GM19099 (cell line): Measurements from ENCODE around the gene FRAS1.

ENCODE experiments used
- POLR2A ChIP-seq: IDR thresholded peaks from 3 replicates; pipeline ENCODE4 v1.6.1; 2011; ENCODE audit warnings: low read depth; ENCODE audit not compliant: insufficient read length; ENCODE audit errors: extremely low read depth

Gene FRAS1

DNA sequence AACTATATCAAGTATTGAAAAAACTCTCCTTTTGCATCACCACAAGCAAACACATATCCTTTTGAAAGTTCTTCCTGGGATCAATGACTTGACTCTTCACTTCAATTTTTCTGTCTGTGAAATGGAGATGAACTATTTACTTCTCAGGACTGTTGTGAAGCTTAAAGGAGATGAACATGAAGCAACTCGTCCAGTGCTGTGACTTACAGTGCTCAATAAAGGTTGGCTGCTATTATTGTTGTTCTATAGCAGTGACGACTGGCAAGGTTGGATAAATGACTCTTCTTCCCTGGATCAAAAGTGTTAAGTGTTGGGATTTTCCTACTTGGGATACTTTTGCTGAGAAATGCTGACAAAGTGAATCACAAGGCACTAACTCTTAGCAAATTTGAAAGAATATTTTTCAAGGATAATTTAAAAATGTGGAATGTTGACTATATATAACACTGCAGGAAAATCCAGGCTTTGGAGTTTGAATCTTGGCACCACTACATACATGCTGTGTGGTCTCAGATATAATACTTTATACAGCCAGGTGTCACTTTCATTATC lies 13.7 kb downstream of the FRAS1 start:
- TF ChIP-seq POLR2A = no peak

DNA sequence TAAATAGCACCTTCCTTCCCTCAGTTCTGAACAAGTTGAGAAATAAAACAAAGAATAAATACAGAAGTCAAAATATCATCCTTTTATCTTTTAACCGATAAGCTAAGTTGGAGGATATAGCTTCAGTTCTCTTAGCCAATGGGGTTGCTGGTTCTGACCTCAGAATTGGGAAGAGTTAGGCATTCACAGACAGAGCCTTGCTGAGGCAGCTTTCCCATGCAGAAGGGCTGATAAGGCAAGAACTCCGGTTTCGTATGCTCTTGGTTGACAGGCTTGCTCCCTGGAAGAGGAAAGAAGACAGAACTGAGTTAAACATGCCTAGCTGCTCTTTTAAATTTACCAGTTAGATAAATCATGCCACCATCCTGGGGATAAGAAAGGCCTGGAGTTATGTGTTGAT lies 17.6 kb downstream of the FRAS1 start:
- no peak for TF ChIP-seq POLR2A

DNA sequence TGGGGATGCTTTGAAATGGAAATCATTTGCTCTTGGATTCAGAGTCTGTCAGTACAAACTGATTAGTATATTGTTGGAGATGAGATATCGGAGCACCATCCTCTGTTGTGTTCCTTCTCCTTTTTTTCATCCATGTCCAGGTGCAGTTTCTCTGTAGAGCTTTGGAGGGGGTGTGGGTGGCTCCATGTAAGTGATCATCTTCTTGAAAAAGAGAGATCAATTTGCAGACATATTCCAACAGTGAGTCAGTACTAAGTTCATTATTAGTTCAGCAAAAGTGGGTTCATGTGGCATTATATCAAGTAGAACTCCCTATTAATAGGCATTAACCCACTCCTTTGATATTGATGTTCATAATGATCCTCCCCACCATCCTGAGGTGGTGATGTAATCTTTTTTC lies 18.9 kb downstream of the FRAS1 start:
- no peak for TF ChIP-seq POLR2A

DNA sequence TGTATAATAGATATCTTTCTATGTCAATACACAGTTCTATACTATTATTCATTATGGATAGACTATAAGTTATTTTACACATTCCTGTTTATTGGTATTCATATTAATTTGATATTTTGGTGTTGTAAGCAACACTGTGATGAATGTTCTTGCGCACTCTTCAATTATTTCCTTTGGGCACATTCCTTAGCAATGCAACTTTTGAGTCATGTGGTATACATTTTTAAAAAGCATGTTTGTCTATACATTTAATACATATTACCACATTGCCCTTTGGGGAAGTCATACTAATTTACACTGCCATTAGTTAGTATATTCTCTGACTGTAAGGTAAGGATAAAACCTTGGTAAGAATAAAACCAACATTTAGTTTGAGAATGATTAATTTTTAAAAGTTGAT lies 21.0 kb downstream of the FRAS1 start:
- TF ChIP-seq POLR2A = no peak

DNA sequence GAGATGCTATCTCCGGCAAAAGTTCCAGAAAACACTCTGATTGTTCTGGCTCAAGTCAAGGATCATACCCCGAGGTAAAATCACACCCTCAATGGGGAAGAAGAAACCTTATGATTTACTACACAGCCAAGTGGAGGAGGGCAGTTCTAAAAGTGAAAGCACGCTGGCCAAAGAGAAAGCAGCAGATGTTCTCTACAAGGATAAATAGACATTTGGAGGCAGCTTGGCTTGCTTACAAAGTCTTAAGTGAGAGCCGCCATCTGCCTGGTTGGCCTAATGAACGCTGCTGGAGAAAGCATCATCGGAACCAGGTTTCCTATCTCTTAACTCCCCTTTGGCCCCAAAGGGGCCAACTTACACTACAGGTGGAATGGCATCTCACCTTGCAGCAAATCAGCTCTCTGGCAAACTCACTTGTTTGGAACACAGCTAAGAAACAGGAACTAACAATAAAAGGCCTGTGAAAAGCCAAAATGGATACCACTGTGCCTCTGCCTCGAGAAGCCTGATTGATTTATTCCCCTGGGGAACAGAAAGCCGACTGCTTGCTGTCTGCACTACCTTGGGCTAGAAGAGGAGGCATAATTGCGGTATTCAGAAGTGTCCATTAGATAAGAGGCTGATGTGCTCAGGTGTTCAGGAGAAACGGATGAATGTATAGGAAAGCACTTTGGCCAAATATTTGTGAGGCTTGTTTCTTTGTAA lies 22.8 kb downstream of the FRAS1 start:
- no peak for TF ChIP-seq POLR2A

DNA sequence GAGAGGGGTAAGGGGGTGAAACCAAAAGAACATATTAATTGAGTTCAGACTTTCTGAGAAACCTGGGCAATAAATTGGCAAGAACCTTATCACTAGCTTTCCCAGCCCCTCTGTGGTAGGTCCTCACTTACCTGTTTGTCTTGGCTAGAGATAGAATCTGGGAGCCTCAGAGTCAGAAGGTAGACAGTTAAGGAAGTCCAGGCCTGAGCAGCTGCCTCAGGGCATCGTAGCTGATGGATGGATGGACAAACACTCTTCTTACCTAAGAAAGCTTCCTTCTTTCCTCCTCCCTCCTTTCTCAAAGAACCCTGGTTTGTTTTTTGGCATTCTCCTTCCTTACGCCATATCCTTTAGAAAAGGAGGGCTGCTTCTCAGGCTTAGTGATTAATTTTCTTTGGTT lies 24.4 kb downstream of the FRAS1 start:
- TF ChIP-seq POLR2A = no peak

DNA sequence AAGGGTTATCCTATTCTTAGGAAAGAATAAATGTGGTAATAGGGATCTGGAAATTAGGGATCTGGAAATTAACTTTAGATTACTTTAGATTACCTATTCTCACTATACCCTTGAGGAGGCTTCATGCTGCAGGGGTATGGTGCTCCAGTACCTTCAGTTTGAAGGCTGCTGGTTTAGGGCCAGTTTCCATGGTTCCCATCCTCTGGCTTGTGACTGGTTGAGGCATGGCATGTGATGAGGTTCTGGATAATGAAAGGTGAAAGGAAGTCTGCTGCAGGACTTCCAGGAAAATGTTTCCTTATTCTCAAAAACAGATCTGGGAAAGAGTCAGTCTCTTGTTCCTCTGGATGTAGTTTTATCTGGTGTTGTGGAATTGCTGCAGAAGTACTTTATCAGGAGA lies 25.9 kb downstream of the FRAS1 start:
- TF ChIP-seq POLR2A = no peak

DNA sequence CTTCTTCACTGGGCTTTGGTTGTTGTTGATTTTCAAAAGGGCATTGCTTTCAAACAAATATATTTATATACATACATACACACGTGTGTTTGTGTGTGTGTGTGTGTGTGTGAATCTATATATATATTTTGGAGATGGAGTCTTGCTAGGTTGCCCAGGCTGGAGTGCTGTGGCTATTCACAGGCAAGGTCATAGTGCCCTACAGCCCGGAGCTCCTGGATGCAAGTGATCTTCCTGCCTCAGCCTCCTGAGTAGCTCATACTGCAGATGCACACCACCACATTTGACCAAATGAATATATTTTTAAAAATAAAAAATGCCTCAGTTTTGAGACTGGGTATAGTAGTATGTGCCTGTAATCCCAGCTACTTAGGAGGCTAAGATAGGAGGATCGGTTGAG lies 34.4 kb downstream of the FRAS1 start:
- no peak for TF ChIP-seq POLR2A

DNA sequence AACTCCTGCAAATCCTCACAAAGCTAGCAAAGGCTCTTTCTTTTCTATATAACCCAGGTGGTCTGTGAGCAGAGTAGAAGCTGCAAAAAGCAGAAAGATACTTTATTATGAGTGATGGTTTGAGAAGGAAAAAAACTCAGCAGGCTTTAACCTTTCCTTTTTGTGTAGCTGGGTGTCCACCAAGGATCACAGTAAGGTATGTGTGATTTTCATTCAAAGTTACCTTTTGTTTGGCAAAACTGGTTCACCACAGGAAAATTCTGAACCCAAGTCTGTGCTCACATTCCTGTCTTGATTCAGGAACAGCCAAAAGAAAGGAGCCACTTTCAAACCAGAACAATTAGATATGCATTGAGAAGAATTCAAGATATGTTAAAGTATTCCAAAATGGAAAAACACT lies 35.7 kb downstream of the FRAS1 start:
- no peak for TF ChIP-seq POLR2A

DNA sequence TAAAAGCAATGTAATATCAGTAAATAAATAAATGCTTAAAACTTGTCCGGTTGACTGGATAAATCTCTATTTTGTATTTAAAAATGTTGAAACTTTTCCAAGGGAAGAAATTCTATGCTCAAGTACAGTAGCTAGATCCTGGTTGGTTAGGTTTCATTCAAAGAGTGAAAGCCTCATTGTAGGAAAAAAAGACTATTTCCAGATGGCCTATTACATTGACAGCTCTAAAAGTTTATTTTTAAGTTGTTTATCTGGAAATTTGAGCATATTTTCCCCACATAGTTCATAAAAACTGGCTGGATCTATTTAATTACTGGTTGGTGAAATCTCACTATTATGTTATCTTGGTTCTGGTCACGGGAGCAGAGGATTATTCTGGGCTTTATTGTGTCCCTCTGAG lies 38.0 kb downstream of the FRAS1 start:
- TF ChIP-seq POLR2A = no peak

DNA sequence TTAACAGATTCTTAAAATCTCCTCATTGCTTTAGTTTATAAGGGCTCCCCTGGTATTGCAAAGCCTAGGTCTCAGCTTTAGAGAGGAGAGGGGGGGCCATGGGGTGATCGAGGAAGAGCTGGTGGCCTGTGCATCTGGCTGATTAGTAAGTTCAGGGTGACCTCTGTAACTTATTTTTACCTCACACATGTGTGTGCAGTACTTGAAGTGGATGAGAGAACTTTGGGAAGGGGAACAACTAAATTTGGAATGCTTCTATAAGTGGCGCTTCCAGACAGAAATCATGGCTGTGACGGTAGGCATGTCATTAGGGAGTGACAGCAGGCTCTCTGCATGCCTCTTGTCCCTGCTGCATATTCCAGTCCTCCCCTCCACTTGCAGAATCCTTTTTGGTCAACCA lies 41.9 kb downstream of the FRAS1 start:
- no peak for TF ChIP-seq POLR2A

DNA sequence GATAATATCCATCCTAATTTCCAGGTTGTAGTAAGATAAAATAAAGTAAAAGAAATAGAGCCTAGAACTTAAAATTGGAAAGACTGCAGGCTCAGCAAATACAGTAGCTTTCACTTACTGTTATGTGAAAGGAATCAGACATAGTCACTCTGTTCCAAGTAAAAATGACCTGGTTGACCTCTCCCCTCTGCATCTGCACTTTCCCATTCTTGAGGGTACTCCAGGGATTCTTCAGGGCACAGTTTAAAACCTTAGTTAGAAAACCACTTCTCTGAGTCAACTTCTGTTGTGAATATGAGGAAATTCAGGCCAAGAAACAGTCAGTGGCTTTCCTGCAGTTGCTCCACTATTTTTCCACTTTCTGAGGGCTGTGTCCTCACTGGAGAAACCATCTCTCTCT lies 42.9 kb downstream of the FRAS1 start:
- TF ChIP-seq POLR2A = no peak

DNA sequence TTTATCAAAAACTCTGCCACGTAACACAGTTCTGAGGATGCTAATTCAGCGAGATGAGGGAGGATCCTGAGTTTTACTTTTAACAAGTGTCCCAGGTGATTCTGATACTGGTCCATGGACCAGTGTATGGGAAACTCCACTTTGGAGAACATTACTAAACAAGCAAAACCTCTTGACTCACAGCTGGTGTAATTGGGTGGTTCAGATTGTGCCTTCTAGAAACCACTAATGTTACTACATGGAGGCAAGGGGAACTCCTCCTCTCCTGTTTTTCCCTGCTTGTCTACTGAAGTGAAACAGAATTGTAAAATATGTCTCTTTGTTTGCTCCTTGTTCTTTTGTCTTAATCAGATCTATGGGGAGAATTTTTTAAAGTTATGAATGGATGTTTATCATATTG lies 62.6 kb downstream of the FRAS1 start:
- TF ChIP-seq POLR2A = no peak

DNA sequence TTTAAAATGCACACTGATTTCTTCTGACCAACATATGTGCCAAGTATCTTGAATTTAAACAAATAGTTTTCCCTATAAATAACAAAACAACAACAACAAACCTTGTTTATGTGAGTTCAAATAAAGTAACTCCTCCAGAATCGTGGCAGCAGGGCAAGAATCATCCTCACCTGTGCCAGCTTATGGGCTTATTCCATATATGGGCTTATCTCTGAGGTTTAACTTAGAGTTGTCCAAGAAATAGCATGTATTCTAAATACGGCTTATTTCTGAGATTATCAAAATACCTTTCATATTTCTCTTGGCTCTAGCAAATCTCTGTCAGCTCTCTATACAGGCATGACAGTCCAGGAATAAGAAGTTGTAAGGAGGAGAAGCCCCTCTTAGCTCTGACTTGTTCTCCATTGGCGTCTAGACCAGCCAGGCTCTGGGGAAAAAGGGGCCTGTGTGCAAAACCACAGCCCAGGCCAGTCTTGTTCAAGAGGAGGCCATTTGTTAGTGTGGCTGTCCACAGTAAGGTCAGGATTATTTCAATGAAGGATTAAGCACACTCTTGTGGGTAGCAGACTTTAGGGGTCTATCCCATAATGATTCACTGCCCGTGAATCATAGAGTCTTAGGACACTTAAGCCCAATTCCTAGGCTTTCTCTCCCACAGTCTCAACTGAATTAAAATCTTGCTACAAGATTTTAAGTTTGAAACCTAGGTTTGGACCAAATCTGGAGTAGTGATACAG lies 63.2 kb downstream of the FRAS1 start:
- no peak for TF ChIP-seq POLR2A

DNA sequence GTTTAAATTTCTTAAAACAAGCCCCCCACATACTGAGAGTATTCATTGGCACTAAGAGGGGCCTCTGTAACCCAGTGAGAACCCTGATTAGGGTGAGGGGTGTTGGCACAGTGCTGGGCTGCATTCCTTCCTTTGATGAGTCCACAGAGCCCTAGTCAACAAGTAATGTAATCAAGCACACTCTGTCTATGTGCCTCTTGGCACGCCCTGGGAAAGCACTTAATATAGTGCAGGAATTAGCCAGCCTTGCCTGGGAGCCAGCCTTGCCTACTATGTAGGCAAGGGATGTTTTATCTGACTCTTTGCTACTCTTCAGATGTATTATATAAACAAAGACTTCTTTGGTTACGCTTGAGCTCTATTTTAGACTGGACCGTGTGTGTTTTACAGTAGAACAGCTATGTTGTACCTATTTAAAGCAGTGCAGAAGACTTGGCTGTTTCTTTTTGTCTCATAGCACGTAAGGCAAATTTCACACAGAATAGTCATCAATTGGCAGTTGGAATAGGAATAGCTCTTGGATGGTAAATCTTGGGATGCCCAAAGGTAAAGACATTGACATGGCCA lies 64.3 kb downstream of the FRAS1 start:
- TF ChIP-seq POLR2A = no peak
